Stimulated activated CD4-positive, alpha-beta T cell treated with anti-CD3 and anti-CD28 coated beads, Interleukin-4, amount 100 ng/mL, for 4 hours (primary cell): ENCODE results near the gene C14orf132.
"Not testable (repeated sequence)": the region's sequence is repeated elsewhere in the genome, so short reads cannot be mapped to it uniquely, and the experiment has no call there.

Experiments
- DNase-seq, 2 experiments: peaks; one replicate each; pipeline ENCODE4 v3.0.0-alpha.2; 2020

Gene C14orf132

GRCh38 chr14:96038920-96039632 is at the start of gene C14orf132:
C14orf132 (plus strand) TSS chr14:96039362; CDS start chr14:96039501, 139 bp downstream.
- DNase-seq: peak; percentile 48 to 67

- DNase-seq: no peak
Measured at GRCh38 chr14:95993768-95994592, 45.2 kb upstream of the C14orf132 start.

- no peak for DNase-seq
Measured at GRCh38 chr14:95994593-95994928, 44.6 kb upstream of the C14orf132 start.

GRCh38 chr14:95998656-95999055 is 40.5 kb upstream of the C14orf132 start:
- no peak for DNase-seq

- no peak for DNase-seq
Measured at GRCh38 chr14:96001866-96002497, 37.2 kb upstream of the C14orf132 start.

- DNase-seq: no peak
Measured at GRCh38 chr14:96002498-96002884, 36.7 kb upstream of the C14orf132 start.

GRCh38 chr14:96011131-96011530 is 28.0 kb upstream of the C14orf132 start:
- no peak for DNase-seq

GRCh38 chr14:96011607-96012006 is 27.6 kb upstream of the C14orf132 start:
- DNase-seq: no peak

GRCh38 chr14:96012757-96013156 is 26.4 kb upstream of the C14orf132 start:
- DNase-seq: not testable (repeated sequence)

- no peak for DNase-seq
Measured at GRCh38 chr14:96014176-96014575, 25.0 kb upstream of the C14orf132 start.

GRCh38 chr14:96016501-96017160 is 22.5 kb upstream of the C14orf132 start:
- DNase-seq: no peak

GRCh38 chr14:96017882-96018281 is 21.3 kb upstream of the C14orf132 start:
- no peak for DNase-seq

GRCh38 chr14:96027431-96028355 is 11.5 kb upstream of the C14orf132 start:
- no peak for DNase-seq

- no peak for DNase-seq
Measured at GRCh38 chr14:96029089-96029645, 10.0 kb upstream of the C14orf132 start.

- no peak for DNase-seq
Measured at GRCh38 chr14:96030108-96030760, 8.9 kb upstream of the C14orf132 start.

- DNase-seq: no peak
Measured at GRCh38 chr14:96031691-96032090, 7.5 kb upstream of the C14orf132 start.

- no peak for DNase-seq
Measured at GRCh38 chr14:96035456-96035855, 3.7 kb upstream of the C14orf132 start.

GRCh38 chr14:96037891-96038557 is 1.1 kb upstream of the C14orf132 start:
- no peak for DNase-seq

GRCh38 chr14:96038558-96038919 is 623 bp upstream of the C14orf132 start:
- no peak for DNase-seq

GRCh38 chr14:96039633-96040311 is 610 bp downstream of the C14orf132 start:
- no peak for DNase-seq
